ENCODE measurements around the gene ANKAR.

GRCh38 chr2:189709501-189710221 lies 35.2 kb downstream of the ANKAR start:
- no peak for TF ChIP-seq CTCF (conservative IDR thresholded peaks at IDR 0.05; ENCODE audit: low read length)
- no peak for TF ChIP-seq EZH2phosphoT487 (IDR thresholded peaks at IDR 0.05; ENCODE audit: borderline replicate concordance, low read depth, low read length)

All from OCI-LY7 (cell line).